ENCODE data around the gene JAM3.

JAM3 gene

DNA sequence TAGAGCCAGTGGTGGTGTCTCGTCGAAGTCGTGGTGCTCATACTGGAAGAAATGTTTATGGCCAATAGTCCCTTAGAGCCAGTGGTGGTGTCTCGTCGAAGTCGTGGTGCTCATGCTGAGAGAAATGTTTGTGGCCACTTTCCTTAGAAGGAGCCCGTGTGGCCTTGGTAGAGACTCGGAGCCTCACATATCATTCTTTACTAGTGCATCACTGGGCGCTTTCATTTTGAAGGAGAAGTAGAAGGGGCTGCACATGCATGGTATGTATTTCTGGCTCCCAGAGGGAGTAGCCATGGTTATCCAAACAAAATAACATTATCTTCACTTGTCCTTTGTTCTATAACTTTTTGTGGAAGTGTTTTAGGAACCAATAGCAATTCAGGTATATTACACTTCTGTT is 69.5 kb downstream of the JAM3 start:
- DNase-seq (ENCODE audit: low read depth): no peak
- H3K4me3 ChIP-seq (replicated peaks; ENCODE audit: low read depth, low read length): no peak overlapping the region
- TF ChIP-seq, protein P1, sequence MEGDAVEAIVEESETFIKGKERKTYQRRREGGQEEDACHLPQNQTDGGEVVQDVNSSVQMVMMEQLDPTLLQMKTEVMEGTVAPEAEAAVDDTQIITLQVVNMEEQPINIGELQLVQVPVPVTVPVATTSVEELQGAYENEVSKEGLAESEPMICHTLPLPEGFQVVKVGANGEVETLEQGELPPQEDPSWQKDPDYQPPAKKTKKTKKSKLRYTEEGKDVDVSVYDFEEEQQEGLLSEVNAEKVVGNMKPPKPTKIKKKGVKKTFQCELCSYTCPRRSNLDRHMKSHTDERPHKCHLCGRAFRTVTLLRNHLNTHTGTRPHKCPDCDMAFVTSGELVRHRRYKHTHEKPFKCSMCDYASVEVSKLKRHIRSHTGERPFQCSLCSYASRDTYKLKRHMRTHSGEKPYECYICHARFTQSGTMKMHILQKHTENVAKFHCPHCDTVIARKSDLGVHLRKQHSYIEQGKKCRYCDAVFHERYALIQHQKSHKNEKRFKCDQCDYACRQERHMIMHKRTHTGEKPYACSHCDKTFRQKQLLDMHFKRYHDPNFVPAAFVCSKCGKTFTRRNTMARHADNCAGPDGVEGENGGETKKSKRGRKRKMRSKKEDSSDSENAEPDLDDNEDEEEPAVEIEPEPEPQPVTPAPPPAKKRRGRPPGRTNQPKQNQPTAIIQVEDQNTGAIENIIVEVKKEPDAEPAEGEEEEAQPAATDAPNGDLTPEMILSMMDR (IDR thresholded peaks at IDR 0.05; ENCODE audit: low read length, missing control alignments): no peak

DNA sequence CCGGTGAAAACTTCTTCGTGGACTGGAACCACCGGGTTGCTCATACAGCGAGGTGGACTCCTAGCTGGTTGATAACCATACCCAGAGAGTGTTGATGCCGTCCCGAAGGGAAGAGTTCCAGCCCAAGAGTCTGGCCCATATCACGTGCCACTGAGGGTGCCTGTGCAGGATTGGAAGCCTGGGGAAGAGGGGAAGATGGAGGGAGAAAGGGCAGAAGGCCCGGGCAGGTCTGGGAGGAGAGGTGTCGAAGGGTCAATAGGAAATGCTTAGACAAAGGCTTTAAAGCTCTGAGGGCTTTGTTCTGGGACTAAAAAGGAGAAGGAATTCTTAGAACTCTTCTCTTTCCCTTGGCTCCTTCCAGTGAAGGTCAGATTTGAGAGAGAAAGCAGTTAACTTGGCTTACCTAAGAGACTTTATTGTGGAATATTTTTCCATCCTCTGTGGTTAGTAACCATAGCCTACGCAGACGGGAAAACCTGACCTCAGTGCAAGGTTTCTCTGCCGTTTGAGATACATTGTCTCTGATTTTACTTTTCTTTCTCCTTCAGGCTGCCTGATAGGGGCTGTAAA is 70.5 kb downstream of the JAM3 start:
- no peak for DNase-seq (ENCODE audit: low read depth)
- no peak overlapping the region for H3K4me3 ChIP-seq (replicated peaks; ENCODE audit: low read depth, low read length)
- TF ChIP-seq, protein P1 (IDR thresholded peaks at IDR 0.05; ENCODE audit: low read length, missing control alignments): no peak

DNA sequence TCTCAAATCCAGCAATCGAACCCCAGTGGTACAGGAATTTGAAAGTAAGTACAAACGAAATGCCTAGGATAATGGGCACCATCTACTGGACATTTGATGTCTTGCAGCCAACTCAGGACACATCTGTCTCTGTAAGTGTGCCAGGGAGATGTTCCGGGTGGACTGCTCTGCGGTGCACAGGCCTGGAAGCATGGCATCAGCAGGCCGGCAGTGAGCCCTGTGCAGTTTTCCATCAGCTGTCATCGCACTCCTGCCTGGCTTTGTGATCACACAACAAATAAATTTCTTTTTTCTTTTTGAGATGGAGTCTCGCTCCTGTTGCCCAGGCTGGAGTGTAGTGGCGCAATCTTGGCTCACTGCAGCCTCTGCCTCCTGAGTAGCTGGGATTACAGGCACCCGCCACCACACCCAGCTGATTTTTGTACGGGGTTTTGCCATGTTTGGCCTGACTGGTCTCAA is 71.0 kb downstream of the JAM3 start:
- no peak overlapping the region for H3K4me3 ChIP-seq (replicated peaks; ENCODE audit: low read depth, low read length)
- DNase-seq (ENCODE audit: low read depth): peak; percentile 92
- TF ChIP-seq, protein P1 (IDR thresholded peaks at IDR 0.05; ENCODE audit: low read length, missing control alignments): peak; percentile 95

DNA sequence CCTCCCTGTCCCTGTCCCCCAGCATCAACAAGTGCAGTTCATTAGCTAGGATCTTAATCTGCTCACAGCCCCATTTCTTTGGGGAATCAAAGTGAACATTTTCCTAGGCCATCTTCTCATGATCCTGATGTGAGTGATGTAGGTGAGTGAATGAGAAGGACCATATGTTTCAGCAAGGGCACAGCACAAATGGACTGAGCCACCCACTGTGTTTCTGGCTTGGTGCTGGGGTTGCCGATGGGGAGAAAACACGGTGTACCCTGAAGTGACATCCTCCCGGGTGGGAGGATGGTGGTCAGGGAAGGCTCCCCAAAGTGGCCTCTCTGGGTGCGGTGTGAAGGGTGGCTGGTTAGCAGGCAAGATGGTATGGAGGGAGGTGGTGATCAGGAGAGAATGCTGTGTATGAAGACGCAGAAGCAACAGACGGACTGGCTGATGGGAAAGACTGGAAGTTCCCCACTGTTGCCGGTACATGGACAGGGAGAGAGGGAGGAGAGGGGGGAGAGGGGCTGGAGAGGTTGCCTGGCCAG is 72.2 kb downstream of the JAM3 start:
- DNase-seq (ENCODE audit: low read depth): no peak
- no peak overlapping the region for H3K4me3 ChIP-seq (replicated peaks; ENCODE audit: low read depth, low read length)
- TF ChIP-seq, protein P1 (IDR thresholded peaks at IDR 0.05; ENCODE audit: low read length, missing control alignments): no peak

DNA sequence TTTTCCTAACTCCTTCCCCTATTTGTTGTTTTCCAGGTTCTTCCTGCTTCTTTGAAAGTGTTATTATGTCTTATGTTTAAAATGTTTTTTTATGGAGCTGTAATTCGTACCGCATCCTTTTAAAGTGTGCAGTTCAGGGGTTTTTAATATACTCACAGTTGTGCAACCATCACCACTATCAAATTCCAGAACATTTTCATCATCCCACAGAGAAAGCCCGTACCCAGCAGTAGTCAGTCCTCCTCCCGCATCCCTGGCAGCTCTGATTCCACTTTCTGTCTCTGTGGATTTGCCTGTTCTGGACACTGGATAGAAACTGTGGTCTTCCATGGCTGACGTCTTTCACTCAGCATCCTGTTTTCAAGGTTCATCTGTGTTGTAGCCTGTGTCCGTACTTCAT is 73.7 kb downstream of the JAM3 start:
- H3K4me3 ChIP-seq (replicated peaks; ENCODE audit: low read depth, low read length): no peak overlapping the region
- TF ChIP-seq, protein P1 (IDR thresholded peaks at IDR 0.05; ENCODE audit: low read length, missing control alignments): no peak
- peak; percentile 41 for DNase-seq (ENCODE audit: low read depth)

DNA sequence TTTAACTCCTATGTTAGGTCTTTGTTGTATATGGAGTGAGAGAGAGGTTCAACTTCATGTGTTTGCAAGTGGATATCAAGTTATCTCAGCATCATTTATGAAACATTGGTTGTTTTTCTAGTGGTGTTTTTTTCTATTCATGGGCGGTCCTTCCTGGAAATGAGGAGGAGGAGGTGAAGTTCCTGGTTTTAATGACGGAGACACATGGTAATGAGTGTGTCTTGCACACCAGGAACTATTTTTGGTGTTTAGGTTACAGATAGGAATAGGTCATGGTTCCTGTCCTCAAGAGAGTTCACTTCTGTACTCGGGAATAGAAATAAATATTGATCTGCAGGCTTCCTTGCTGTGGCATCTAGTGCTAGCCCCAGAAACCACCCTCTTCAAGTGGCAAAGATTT is 74.9 kb downstream of the JAM3 start:
- DNase-seq (ENCODE audit: low read depth): no peak
- TF ChIP-seq, protein P1 (IDR thresholded peaks at IDR 0.05; ENCODE audit: low read length, missing control alignments): no peak
- no peak overlapping the region for H3K4me3 ChIP-seq (replicated peaks; ENCODE audit: low read depth, low read length)

DNA sequence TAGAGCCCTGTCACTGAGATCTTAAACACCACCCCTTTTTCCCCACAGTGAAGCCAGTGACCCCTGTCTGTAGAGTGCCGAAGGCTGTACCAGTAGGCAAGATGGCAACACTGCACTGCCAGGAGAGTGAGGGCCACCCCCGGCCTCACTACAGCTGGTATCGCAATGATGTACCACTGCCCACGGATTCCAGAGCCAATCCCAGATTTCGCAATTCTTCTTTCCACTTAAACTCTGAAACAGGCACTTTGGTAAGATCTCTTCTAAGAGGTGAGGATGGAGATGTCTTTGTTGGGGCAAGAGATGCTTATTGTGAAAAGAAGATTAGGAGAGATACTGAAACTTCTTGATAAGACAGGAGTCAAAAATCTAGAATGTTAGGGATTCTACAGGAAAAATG is 75.9 kb downstream of the JAM3 start:
- peak; percentile 35 for DNase-seq (ENCODE audit: low read depth)
- H3K4me3 ChIP-seq (replicated peaks; ENCODE audit: low read depth, low read length): no peak overlapping the region
- TF ChIP-seq, protein P1 (IDR thresholded peaks at IDR 0.05; ENCODE audit: low read length, missing control alignments): no peak

All from fibroblast of pulmonary artery (primary cell).